Osteocyte (in vitro differentiated cells): ENCODE measurements around the gene ACTL8. TPM values are rescaled to one million over a fixed set of nuclear protein-coding genes. Genes with fewer than 3 reads are reported as not detected.

ENCODE experiments used
- DNase-seq: peaks from one replicate; pipeline ENCODE4 v3.0.0; 2021; ENCODE audit warnings: mixed read lengths; ENCODE audit not compliant: unreplicated experiment; ENCODE audit errors: extremely low spot score
- H3K27ac Mint-ChIP-seq: one replicate; pipeline ENCODE4 v1.8.0; 2021; ENCODE audit warnings: mild to moderate bottlenecking, mixed read lengths; ENCODE audit not compliant: unreplicated experiment
- H3K27me3 Mint-ChIP-seq: one replicate; pipeline ENCODE4 v1.8.0; 2021; ENCODE audit warnings: mixed read lengths; ENCODE audit not compliant: unreplicated experiment
- H3K36me3 Mint-ChIP-seq: one replicate; pipeline ENCODE4 v1.8.0; 2021; ENCODE audit warnings: mixed read lengths; ENCODE audit not compliant: unreplicated experiment
- H3K4me1 Mint-ChIP-seq: one replicate; pipeline ENCODE4 v1.8.0; 2021; ENCODE audit warnings: mixed read lengths; ENCODE audit not compliant: unreplicated experiment
- H3K4me3 Mint-ChIP-seq: one replicate; pipeline ENCODE4 v1.8.0; 2021; ENCODE audit warnings: mild to moderate bottlenecking, moderate library complexity, mixed read lengths; ENCODE audit not compliant: unreplicated experiment
- H3K9me3 Mint-ChIP-seq: one replicate; pipeline ENCODE4 v1.8.0; 2021; ENCODE audit warnings: mixed read lengths; ENCODE audit not compliant: unreplicated experiment
- CTCF ChIP-seq: fragments of 200-600 bp; sonication (generic); IDR thresholded peaks from 2 replicates; pipeline ENCODE4 v1.5.0; 2021; ENCODE audit warnings: antibody characterized with exemption, mild to moderate bottlenecking, moderate library complexity
- total RNA-seq: library from RNA; stranded (reverse); gene quantifications from 2 replicates; pipeline ENCODE4 v1.2.1, GENCODE V29; 2021

ACTL8 gene
- total RNA-seq, 1 donor from 2014 or later: not detected

- Mint-ChIP-seq H3K9me3 (no peaks in the 10 kb centered on the region), H3K27ac (no peak overlapping the region), H3K4me1 (no peaks in the 10 kb centered on the region), H3K27me3 (no peaks in the 10 kb centered on the region), H3K36me3 (no peaks in the 10 kb centered on the region), H3K4me3 (no peak overlapping the region)
- no peak for TF ChIP-seq CTCF
- no peak for DNase-seq
Observed at GRCh38 chr1:17852383-17852782, 97.2 kb downstream of the ACTL8 start.

DNA sequence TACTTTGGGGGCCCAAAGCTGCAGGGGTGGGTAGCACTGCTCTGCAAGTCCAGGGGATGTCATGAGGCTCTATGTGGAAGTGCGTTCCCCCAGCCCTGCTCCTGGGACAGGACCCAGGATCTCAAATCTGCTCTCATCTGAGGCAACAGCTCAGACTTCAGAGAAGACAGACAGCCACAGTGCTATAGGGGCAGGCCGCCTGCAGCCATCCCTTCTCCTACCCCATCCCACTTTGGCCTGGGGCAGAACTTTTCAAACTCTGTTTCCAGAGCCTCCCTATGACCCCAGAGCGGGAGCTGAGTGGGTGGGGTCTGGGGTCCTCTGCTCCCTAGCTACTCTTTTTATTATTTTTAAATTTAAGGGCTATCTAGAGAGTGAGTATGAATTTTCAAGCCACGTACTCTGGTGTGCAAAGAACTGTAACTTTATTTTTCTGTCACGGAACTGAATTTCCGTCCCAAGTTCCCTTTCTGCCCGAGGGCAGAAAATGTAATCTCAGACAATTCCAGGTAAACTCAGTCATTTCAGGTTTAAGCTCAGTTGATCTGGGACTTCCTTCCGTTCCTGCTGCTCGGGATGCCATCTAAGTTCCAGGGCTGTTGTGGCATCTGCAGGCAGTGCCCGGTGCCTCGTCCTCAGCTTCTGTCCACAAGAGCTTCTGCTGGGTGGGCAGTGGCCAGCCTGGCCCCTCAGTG, 98.3 kb downstream of the ACTL8 start:
- DNase-seq: no peak
- Mint-ChIP-seq H3K36me3 (no peaks in the 10 kb centered on the region), H3K9me3 (no peaks in the 10 kb centered on the region), H3K4me3 (no peak overlapping the region), H3K27me3 (no peaks in the 10 kb centered on the region), H3K4me1 (no peaks in the 10 kb centered on the region), H3K27ac (no peak overlapping the region)
- TF ChIP-seq CTCF: no peak

- no peak overlapping the region for H3K4me3 Mint-ChIP-seq
- H3K27ac Mint-ChIP-seq: no peak overlapping the region
- no peaks in the 10 kb centered on the region for H3K4me1 Mint-ChIP-seq
- no peak for TF ChIP-seq CTCF
- H3K36me3 Mint-ChIP-seq: no peaks in the 10 kb centered on the region
- H3K9me3 Mint-ChIP-seq: no peaks in the 10 kb centered on the region
- no peak for DNase-seq
- peaks cover 2% of the 10 kb centered on the region for H3K27me3 Mint-ChIP-seq
Observed at GRCh38 chr1:17856496-17857108, 101.5 kb downstream of the ACTL8 start.

GRCh38 chr1:17857109-17857499, 102.0 kb downstream of the ACTL8 start:
- Mint-ChIP-seq H3K27ac (no peak overlapping the region), H3K4me3 (no peak overlapping the region), H3K9me3 (no peaks in the 10 kb centered on the region), H3K4me1 (no peaks in the 10 kb centered on the region), H3K36me3 (no peaks in the 10 kb centered on the region), H3K27me3 (peaks cover 2% of the 10 kb centered on the region)
- no peak for TF ChIP-seq CTCF
- DNase-seq: no peak

- Mint-ChIP-seq H3K27ac (no peak overlapping the region), H3K27me3 (peaks cover 2% of the 10 kb centered on the region), H3K36me3 (no peaks in the 10 kb centered on the region), H3K4me1 (no peaks in the 10 kb centered on the region), H3K9me3 (no peaks in the 10 kb centered on the region), H3K4me3 (no peak overlapping the region)
- DNase-seq: no peak
- no peak for TF ChIP-seq CTCF
Observed at GRCh38 chr1:17857996-17858395, 102.9 kb downstream of the ACTL8 start.
